GM13976 (cell line): ENCODE results near the gene CCNO.

Source experiments
- DNase-seq: peaks from one replicate; pipeline ENCODE4 v3.0.0; 2012; ENCODE audit warnings: low spot score
- in situ Hi-C: fragments of 300-500 bp; cut with MboI; formaldehyde crosslinking; loops from one replicate; pipeline ENCODE4 v1.12.0; 2022; ENCODE audit warnings: low sequenced_read_pairs, mixed read lengths, inconsistent platforms; ENCODE audit not compliant: unreplicated experiment
- TF ChIP-seq, protein P1 (sequence below): IDR thresholded peaks from 2 replicates; pipeline ENCODE4 v1.5.1; 2012; ENCODE audit warnings: borderline replicate concordance, mild to moderate bottlenecking; ENCODE audit not compliant: insufficient read depth; ENCODE audit errors: extremely low read depth, missing control alignments, control extremely low read depth

Gene CCNO

DNA sequence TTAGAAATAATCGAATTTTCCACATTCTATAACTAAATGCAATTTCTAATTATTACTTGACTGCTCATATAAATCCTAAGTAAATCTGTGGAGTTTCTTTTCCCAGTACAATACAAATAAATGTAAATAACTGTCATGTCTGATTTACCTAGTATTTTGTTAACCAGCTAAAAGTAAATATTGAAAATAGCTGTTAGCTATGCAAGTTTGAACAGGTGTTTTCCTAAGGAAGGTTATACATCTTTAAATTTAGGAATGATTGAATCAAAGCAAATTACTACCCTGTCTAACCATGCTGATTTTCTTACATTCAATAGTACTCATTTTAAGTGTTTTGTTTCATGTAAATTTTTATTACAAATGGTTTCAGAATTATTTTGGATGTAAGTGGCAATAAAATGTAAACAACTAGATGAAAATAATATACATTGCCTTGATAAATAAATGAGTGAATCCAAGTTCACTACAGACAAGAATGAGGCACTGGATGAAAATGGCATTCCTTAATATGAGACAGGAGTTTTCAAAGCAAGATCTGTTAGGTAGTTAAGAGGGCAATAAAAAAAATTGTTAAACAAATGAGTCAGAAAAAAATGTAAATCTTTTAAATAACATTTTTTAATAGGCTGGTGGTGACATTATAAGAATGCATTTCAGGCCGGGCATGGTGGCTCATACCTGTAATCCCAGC lies 22.1 kb downstream of the CCNO start:
- DNase-seq = no peak
- in situ Hi-C loops = no loop called here
- TF ChIP-seq, protein P1, sequence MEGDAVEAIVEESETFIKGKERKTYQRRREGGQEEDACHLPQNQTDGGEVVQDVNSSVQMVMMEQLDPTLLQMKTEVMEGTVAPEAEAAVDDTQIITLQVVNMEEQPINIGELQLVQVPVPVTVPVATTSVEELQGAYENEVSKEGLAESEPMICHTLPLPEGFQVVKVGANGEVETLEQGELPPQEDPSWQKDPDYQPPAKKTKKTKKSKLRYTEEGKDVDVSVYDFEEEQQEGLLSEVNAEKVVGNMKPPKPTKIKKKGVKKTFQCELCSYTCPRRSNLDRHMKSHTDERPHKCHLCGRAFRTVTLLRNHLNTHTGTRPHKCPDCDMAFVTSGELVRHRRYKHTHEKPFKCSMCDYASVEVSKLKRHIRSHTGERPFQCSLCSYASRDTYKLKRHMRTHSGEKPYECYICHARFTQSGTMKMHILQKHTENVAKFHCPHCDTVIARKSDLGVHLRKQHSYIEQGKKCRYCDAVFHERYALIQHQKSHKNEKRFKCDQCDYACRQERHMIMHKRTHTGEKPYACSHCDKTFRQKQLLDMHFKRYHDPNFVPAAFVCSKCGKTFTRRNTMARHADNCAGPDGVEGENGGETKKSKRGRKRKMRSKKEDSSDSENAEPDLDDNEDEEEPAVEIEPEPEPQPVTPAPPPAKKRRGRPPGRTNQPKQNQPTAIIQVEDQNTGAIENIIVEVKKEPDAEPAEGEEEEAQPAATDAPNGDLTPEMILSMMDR = no peak

DNA sequence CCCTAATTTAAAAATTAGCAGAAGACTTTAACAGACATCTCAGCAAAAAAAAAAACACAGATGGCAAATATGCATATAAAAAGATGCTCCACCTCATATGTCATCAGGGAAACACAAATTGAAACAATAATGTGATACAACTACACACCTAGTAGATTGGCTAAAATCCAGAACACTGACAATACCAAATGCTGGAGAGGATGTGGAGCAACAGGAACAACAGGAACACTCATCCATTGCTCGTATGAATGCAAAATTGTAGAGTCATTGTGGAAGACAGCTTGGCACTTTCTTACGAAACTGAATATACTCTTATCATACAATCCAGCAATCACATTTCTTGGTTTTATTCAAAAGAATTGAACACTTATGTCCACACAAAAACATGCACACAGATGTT lies 28.4 kb downstream of the CCNO start:
- no peak for DNase-seq
- in situ Hi-C loops = no loop called here
- TF ChIP-seq, protein P1 = no peak

DNA sequence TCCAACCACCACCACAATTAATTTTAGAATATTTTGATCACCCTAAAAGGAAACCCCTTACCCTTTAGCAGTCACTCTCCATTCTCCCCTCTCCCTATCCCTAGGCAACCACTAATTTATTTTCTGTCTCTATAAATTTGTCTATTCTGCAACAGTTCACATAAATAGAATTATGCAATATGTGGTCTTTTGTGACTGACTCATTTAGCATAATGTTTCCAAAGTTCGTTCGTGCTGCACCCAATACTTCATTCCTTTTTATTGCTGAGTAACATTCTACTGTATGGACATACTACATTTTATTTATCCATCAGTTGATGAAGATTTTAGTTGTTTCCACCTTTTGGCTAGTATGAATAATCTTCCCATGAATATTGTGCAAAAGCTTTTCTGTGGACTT lies 42.2 kb downstream of the CCNO start:
- no peak for DNase-seq
- TF ChIP-seq, protein P1 = no peak
- in situ Hi-C loops = loop anchor here (25.0 kb wide), 1 partner anchor 496 kb away; no protein-coding TSS in a partner anchor

DNA sequence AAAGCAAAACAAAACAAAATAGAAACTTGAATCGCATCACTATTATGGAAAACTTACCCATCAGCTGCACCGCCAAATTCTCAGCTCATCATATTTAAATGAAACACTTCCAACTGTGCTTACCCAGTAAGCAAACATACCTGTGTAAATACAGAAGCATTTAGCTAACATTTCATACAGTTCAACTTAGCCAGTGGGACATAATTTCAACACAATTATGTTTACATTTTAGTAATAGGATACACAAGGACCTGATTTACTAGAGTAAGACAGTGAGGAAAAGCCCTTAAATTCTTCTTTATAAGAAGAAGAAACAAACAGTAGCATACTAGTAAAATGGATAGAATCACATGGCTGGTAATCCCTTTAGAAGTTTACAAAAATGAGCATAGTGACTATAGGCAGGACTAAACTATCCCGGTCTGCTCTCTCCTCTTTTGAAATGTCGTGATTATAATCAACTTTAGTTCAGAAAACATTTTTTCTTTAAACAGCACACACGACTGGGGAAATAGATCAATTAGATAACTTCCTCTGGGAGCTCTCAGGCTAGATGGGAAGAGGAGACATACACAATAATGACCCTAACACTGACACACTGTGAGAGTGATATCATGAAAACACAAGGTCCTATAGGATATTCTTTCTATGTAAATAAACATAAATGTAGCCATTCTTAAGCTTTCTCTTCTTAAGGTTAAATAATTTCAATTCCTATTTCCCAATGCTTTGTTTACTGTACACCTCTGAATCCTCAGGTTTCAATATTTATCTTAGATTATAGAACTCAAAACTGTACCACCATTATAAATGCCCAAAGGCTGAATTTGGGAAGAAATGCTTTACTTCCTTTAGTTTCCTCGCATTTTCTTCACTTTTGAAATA lies 44.5 kb downstream of the CCNO start:
- DNase-seq = no peak

DNA sequence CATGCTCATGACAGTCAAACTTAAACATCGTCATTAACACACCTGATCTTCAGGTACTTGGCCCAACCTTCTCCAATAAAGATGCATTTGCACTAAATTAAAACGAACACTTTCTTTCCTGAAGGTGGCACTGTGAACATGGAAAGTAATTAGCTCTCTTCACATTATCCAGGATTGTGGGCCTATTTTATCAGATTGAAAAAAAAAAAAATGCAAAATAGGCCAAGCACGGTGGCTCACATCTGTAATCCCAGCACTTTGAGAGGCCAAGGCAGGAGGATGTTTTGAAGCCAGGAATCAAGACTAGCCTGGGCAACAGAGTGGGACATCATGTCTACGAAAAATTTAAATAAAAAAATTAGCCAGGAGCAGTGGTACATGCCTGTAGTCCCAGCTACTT lies 46.0 kb downstream of the CCNO start:
- in situ Hi-C loops = loop anchor here (25.0 kb wide), 1 partner anchor 500 kb away; no protein-coding TSS in a partner anchor
- TF ChIP-seq, protein P1 = no peak

More for the DNA sequence above, 44.5 kb downstream of the CCNO start:
- TF ChIP-seq, protein P1 = no peak
- in situ Hi-C loops = loop anchor here (25.0 kb wide), 1 partner anchor 498 kb away; no protein-coding TSS in a partner anchor

More for the DNA sequence above, 46.0 kb downstream of the CCNO start:
- no peak for DNase-seq
